Measurements from ENCODE around the gene NUP50.
"Not testable (repeated sequence)": the region's sequence is repeated elsewhere in the genome, so short reads cannot be mapped to it uniquely, and the experiment has no call there.

NUP50 gene

GRCh38 chr22:45162531-45162930, 1.2 kb upstream of the NUP50 start:
- no peak for DNase-seq

DNA sequence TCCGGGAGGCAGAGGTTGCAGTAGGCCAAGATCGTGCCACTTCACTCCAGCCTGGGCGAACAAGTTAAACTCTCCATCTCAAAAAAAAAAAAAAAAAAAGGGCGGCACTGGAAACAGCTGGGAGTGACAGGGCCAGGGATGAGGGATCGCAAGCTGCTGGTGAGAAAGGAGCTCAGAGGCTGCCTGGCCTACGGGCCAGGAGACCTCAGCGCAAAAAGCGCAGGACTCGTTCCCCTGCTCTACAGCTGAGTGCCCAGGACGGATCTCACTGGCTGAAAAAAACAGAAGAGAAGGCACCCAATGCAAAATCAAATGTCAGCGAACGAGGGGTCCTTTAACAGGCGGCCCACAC, 650 bp upstream of the NUP50 start:
- peak in 1 of 2 experiments; percentile 6 for DNase-seq

DNA sequence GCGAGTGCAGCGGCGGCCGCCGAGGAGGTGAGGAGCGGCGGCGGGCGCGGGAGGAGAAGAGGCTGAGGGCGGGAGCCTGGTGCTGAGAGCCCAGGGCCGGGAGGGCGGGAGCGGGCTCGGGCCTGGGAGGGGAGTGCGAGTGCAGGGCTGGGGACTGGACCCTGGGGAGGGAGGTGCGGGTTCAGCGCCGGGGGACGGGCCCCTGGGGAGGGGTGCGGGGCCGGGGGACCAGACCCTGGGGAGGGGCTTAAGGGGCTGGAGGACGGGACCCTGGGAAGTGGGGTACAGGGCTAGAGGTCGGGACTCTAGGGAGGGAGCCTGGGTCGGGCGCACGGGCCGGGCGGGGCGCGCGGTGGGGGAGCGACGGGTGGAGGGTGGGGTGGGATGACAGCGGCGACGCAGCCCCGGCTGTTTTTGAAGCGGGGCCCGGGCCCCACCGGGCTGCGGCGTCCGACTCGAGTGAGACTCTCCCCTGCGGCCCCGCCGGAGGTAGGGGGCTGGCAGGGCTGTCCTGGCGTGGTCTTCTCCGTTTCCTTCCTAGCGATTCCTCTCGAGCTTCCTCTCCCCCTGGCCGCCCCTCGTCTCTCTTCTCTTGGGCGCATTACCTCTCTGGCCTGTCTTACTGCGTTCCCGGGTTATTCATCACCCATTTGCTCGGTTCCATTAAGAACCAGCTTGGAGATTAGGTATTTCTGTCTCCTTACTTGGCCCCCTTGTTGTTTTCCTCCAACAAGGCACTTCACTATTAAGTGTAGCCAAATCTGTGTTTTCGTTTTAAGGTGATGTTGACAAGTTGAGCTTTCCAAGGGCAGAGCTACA, 754 bp downstream of the NUP50 start:
- DNase-seq, result no peak

DNA sequence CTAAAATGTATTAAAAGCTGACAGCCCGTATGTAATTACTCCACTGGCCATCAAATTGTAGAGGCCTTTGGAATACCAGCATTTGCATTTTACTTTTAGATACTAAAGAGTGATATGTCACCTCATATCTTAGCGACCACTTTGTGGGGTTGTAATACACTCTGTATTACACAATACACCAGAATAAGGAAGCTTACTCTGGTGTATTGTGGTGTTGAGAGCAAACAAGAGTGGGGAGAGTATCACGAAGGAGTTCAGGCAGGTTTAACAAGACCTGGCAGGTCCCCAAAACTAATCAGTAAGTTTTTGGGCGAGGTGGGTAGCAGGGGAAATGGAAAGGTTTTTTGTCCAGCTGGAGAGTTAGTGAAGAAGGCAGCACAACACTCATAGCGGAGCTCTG, 3.2 kb downstream of the NUP50 start:
- no peak for DNase-seq

DNA sequence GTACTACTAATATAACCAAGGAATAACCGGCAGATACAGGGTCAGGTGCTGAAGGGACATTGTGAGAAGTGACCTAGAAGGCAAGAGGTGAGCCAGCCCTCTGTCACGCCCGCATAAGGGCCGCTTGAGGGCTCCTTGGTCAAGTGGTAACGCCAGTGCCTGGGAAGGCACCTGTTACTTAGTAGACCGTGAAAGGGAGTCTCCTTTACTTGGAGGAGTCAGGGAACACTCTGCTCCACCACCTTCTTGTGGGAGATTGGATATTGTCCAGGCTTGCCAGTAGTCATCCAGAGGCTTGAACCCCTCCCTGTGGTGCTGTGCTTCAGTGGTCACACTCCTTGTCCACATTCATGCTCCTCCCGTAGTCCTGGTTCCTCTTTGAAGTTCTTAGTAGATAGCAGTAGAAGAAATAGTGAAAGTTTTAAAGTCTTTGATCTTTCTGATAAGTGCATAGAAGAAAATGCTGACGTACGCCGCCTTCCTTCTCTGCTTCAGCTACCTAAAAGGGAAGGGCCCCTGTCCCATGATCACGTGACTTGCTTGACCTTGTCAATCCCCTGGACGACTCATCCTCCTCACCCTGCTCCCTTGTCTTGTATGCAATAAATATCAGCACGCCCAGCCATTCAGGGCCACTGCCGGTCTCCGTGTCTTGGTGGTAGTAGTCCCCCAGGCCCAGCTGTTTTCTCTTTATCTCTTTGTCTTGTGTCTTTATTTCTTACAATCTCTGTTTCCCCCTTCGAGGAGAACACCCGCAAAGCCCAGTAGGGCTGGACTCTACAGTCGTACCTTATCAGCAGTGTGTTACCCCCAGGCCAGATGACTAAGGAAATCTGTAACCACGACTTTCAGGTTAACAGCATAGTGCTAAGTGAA, 6.1 kb downstream of the NUP50 start:
- no peak for DNase-seq

- no peak for DNase-seq
Measured at GRCh38 chr22:45171830-45172229, 8.1 kb downstream of the NUP50 start.

DNA sequence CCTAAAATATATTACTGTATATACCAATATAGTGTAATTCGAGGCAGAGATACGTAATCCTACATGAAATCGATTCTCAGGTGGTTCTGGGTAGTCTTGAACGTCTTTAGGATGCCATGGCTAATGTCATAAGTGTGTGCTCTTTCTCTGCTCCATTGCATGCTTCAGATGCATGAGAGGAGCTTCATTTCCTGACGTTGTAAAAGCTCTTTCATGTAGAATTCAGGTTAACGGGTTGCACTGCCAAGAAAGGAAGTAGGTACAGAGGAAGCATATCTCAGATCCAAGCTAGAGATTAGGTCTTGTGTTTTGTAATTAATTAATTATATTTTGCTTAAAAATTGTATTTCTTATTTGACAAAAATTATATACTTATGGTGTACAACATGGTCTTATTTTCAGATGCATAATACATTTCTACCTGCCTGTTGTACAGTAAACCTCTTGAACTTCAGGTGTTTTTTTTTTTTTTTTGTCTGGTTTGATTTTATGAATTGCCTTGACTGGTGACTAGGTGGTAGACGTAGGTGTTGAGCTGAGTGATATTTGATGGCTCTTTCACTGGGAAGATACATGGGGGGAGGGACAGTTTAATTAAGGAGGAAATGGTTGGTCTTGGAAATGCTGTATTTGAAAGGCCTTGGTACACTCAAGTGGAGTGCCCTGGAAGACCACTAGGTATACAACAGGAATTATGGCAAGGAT, 9.3 kb downstream of the NUP50 start:
- DNase-seq, result no peak

- no peak for DNase-seq
Measured at GRCh38 chr22:45179276-45180049, 15.7 kb downstream of the NUP50 start.

DNA sequence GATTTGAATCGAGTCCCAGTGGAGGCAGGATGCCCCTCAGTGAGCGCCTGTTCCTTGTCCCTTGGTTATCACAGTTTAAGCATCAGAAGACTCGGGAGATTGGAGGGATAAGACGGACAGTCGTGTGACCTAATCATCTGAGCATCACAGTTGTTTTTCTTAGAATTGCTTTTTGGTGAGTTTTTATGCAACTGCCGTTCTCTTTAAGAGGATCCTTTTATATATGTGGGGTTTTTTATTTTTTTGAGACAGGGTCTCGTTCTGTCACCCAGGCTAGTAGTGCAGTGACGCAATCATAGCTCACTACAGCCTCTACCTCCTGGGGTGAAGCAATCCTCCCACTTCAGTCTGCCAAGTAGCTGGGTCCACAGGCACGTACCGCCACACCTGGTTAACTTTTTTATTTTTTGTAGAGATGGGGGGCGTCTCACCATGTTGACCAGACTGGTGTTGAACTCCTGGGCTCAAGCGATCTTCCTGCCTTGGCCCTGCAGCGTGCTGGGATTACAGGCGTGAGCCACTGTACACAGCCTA, 16.5 kb downstream of the NUP50 start:
- DNase-seq, result no peak

GRCh38 chr22:45181240-45181639, 17.5 kb downstream of the NUP50 start:
- no peak for DNase-seq

DNA sequence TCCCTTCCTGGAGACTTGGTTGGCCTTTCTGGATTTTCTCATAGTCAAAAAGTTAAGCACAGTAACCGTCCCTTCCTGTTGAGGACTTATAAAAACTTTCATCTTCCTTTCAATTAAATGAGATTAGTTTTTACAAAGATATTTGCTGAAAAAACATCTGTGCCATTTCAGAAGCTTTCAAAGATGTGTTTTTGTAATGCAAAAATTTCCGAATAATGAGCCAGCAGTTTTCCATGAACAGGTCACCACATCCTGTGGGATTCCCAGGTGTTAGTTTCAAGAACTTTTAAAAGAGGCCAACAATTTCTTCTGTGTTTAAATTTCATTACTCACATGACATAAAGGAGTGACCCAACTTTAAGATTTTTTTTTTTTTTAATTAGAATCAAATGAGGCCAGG, 18.0 kb downstream of the NUP50 start:
- DNase-seq, result no peak

DNA sequence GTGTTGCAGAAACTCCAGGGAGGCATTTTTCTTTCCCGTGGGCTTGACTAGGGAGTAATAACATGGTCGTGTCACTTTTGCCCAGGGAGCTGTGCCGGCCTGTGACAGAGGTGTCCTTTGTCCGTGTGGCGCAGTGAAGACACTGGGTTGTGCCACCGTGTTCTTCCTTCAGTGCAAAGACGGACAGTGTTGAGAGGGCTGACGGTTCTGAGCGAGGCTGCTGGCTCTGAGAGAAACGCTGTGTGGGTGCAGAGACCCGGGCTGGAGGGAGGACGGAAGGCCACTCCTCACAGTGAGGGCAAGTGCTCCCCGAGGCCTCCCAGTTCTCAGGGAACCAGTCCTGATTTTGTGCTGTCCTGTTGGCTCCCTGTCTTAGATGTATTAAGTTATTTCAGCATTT, 20.2 kb downstream of the NUP50 start:
- DNase-seq, result no peak

DNA sequence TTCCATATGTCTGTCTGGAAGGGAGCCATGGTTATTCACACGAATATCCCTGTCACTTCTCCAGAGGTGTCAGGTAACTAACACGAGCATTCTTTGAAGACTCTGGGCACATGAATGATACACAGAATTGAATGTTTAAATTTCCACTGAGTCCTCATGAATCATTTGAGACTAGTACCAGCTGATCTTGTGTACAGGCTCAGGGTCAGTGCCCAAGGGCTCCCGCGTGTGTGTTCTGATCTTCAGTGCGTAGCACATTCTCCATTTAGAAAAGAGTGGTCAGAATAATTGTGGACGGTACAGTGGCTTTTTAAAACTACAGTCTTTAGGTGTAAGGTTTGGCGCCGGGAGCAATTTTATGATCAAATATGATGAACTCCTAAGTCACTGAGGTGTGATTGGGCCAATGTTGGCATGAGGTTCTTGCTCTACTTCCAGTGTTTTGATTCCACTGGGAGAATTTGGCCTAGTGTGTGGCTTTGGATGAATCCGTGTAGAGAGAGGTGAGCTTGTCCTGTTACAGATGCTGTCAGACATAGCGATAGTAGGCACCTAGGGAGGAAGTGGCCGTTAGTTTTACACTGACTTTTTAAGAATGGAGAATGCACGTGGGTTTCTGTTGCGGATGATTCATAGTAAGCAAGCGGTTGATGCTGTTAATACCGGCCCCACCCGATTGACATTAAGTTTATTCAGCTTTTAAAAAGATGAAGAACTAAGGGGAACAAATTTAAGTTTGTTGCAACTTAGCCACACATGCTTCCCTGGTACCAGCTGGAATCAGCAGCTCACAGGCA, 22.2 kb downstream of the NUP50 start:
- DNase-seq, result no peak

DNA sequence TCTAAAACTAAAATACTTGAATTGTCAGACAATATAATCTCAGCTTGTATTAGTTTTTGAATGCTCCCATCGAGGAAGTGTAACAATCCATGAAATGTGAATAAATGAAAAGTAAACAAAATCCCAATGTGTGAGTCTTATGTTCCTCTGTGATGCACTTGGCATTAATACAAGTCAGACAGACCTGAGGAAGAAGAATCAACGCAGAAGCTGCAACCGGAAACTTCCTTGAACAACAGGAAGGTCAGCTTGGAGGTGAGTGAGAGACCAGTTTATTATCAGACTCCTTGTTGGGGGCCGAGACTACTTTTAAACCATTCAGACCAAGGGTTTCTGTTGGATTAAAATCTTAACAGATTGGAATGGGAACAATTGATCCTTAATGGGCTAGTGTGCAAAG, 24.2 kb downstream of the NUP50 start:
- no peak for DNase-seq

GRCh38 chr22:45188779-45189178, 25.1 kb downstream of the NUP50 start:
- DNase-seq, result no peak

- no peak for DNase-seq
Measured at GRCh38 chr22:45190202-45190872, 26.6 kb downstream of the NUP50 start.

- DNase-seq, result not testable (repeated sequence)
Measured at GRCh38 chr22:45191746-45192145, 28.0 kb downstream of the NUP50 start.

DNA sequence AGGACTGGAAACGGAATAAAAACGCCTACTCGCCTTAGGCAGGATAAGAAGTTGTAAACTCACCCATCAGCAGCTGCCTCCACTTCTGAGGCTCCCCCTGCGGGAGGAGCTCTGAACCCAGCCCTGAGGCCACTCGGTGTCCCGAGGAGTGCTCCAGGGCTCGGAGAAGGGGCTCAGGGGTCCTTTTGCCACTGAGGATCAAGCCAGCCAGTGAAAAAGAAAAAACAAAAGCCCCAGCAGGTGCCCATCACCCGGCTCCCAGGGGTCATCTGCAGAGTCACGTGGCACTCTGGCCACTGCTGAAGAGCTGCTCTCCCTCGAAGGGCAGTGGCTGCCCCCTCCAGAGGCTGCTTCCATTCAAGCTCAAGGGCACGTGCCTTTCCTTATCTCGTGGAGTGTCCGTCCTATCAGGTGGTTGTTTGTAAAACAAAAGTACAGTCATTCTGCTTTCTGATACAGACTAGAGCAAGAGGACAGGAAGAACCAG, 29.0 kb downstream of the NUP50 start:
- DNase-seq, result no peak

DNA sequence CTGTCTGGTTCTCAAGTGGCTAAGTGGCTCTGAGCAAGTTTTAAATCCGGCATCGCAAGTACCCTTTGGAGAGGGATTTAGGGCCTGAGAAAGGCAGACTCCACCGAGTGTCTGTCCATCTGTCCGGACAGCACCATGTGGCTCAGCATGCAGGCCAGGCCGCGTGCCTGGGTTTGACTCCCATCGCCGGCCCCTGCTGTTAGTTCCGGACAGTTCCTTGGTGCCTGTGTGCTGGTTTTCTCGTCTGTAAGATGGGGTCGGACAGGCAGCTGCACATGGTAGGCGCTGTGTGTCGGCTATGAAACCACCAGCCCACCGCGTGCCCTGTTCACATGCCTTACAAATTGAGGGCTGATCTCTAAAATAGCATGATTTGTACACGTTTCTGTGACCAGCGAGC, 31.0 kb downstream of the NUP50 start:
- DNase-seq, result no peak

DNA sequence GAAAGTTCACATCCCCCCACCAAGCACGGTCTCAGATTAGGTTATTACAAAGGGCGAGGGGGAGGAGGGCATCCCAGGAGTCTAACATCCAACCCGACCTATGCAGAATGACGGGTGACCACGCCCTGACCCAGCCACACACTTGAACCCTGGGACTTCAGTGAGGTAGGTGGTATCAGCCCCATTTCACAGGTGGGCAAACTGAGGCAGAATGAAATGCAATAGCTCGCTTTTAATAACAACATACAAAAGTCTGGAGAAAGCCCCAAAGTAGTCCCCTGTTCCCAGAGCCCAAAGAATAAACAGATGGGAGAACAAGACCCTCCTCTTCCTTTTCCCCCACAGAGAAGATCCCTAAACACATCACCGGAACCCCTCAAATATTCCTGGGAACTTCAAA, 31.9 kb downstream of the NUP50 start:
- DNase-seq, result no peak

- no peak for DNase-seq
Measured at GRCh38 chr22:45196308-45196707, 32.6 kb downstream of the NUP50 start.

Data from NCI-H2081 (cell line).